GM21717 (cell line): ENCODE measurements around the gene DLGAP1.
"Not testable (repeated sequence)": the region's sequence is repeated elsewhere in the genome, so short reads cannot be mapped to it uniquely, and the experiment has no call there.

Experiments used
- ATAC-seq: cut with Tn5 transposase; IDR thresholded peaks from one replicate; pipeline ENCODE4 v1.9.1; 2021; ENCODE audit warnings: mild to moderate bottlenecking, moderate library complexity; ENCODE audit not compliant: unreplicated experiment

The DLGAP1 gene

DNA sequence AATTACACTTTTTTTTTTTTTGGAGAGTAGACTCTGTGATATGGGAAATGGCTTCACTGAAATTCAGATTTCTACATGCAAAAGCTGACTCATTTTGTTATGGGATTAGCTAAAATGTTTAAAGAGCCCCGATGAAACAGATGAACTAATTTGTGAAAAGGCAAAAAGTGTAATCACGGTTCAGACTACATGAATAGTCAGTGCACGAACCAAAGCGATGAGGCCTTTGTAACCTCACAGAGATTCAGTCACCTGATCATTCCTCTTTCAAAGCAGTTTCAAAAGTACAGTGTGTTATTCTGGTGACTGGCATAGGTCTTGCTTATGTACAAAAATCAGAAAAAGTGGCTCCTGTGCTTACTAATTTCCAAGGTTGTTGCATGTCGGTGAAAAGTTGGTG, 960.5 kb downstream of the DLGAP1 start:
- no peak for ATAC-seq

DNA sequence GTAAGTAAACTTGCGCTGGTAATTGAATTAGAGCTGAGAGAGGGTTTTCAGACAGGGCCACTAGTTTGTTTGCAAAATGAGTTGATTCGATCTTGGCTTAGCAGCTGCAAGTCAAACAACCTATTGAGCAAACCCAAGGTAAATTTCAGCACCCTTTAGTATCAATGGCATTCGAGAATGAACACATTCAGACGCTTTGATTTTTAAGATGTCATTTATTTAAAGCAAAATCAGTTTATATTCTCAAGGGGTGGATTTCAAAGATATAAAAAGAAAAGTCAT, 960.9 kb downstream of the DLGAP1 start:
- no peak for ATAC-seq

DNA sequence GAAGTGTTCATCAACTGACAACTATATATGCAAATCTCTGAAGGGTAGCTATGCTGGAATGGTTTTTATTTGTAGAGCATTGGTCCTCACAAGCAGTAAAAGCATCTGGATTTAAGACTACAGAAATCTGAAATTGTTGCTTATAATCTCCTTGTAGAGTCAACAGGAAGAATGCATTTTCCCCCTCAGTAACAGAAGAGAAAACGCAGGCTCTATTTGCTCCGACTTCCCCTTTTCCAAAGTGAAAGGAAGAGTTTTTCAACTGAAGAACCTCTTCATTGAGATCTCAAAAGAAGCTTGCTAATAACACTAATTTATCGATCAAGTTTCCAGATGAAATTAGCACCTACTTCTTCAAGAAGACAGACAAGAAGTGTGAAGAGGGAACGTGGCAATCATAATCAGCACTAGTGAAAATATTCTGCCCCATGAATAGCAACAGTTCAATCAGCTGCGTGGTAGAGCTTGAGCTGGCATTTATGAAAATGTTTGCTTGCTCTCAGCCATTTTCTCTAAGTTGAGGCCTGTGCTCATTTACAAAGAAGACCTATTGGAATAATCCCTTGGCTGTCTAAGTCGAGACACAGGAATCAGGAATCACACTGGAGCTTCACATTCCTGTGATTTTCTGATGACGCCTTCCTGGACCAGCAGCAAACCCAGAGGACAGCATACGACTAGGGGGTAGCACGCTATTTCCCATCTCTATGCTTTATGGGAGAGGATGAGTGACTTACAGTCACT, 961.4 kb downstream of the DLGAP1 start:
- no peak for ATAC-seq

GRCh38 chr18:3492721-3493120, 962.4 kb downstream of the DLGAP1 start:
- ATAC-seq: no peak

DNA sequence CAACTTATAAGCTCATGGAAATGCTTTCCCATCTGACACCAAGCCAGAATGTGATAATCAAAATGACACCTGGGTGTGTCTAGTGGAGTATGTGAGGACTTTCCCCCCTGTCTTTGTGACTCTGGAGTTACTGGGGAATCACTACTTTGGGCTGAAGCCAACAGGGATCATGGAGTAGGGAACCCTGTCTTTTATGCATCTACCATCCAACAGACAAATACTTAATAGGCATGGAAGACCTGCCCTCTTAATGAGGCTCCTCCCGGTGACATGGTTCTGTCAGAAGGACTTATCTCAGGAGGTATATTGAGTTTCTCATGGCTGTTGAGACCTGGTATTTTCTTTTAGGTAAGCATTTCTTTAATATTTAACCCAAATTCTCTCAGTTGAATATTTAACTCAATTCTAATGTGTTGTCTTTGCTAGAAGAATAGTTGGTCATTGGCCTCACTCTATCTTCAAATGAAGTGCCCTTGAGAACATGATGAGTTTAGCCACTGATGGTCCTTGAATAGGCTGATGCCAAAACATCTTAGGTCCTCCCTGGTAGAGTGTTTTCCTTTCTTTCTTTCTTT, 963.0 kb downstream of the DLGAP1 start:
- no peak for ATAC-seq

DNA sequence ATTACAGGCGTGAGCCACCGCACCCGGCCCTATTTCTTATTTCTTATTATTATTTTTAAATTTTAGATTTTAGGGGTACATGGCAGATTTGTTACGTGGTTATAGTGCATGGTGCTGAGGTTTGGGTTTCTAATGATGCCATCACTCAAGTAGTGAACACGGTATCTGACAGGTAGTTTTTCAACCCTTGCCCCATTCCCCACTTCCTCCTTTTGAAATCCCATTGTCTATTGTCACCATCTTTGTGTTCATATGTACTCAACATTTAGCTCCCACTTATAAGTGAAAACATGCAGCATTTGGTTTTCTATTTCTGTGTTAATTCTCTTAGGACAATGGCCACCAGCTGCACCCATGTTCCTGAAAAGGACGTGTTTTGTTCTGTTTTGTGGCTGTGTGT, 965.6 kb downstream of the DLGAP1 start:
- no peak for ATAC-seq

GRCh38 chr18:3486512-3486911, 968.6 kb downstream of the DLGAP1 start:
- ATAC-seq: no peak

GRCh38 chr18:3485153-3486149, 969.7 kb downstream of the DLGAP1 start:
- no peak for ATAC-seq

DNA sequence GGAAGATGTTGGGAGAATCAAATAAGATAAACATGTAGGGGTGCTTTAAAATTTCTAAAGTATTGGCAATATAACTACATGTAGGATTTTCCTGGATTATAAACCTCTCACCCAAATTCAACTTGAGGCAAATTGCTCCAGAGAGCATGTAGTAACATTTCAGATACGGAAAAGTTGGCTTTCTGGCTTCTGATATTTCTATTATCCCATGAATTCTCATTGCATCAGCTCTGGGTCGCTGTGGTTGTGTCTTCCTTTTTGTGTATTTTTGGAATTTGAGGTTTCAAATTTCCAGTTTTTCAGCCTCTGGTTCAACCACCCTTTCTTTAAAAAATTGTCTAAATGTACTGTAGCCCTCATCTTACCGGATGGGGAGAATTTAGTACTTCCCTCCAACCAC, 972.8 kb downstream of the DLGAP1 start:
- ATAC-seq: no peak

GRCh38 chr18:3481696-3482210, 973.4 kb downstream of the DLGAP1 start:
- no peak for ATAC-seq

- no peak for ATAC-seq
These were observed 974.1 kb downstream of the DLGAP1 start for GRCh38 chr18:3480827-3481573.

DNA sequence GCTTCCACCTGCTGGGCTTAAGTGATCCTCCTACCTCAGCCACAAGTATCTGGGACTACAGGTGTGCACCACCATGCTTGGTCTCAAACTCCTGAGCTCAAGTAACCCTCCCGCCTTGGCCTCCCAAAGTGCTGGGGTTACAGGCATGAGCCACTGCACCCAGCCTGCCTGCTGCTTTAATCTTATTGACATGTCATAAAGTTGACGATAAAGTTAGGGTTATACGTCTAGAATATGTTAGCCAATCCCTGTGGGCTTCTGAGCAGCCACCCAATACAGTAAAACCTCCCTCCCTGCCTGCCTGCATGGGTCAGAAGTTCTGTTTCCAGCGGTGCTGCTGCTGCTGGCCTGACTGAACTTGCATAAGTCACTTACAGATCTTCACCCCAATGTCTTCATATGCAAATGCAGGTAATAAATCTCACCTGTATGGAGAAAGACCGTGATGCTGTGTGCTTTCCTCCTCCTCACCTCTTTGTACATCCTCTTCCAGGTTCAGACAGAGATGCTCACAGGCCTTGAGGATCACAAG, 975.1 kb downstream of the DLGAP1 start:
- ATAC-seq: no peak

GRCh38 chr18:3478262-3478978, 976.7 kb downstream of the DLGAP1 start:
- ATAC-seq: no peak

GRCh38 chr18:3472681-3473544, 982.2 kb downstream of the DLGAP1 start:
- no peak for ATAC-seq

GRCh38 chr18:3472121-3472520, 983.0 kb downstream of the DLGAP1 start:
- ATAC-seq: not testable (repeated sequence)

GRCh38 chr18:3471141-3471648, 983.9 kb downstream of the DLGAP1 start:
- ATAC-seq: no peak

DNA sequence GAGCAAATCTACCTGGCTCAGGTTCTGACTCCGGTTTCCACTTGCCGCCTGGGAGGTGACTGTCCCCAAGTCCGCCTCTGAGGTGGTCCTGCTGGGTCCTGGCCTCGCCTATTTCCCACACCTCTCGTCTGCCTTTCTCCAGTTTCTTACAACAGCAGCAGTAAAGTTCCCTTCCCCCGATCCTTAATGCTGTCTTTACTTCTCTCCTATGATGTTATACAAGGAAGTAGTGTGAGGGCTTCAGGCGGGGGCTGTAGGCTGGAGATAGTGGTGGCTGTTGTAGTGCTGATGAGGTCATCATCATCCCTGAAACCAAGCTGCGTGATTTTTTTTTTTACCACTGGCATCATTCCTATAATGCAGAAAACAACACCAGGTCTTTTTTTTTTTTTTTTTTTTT, 986.3 kb downstream of the DLGAP1 start:
- ATAC-seq: no peak

- no peak for ATAC-seq
These were observed 986.9 kb downstream of the DLGAP1 start for GRCh38 chr18:3468066-3468705.
